GM19467 (cell line): Measurements from ENCODE around the gene FARP1.

Experiments
- ATAC-seq: cut with Tn5 transposase; IDR thresholded peaks from one replicate; pipeline ENCODE4 v1.9.1; 2021; ENCODE audit warnings: mild to moderate bottlenecking, moderate library complexity; ENCODE audit not compliant: unreplicated experiment

The FARP1 gene

GRCh38 chr13:98305670-98306069 is 162.8 kb downstream of the FARP1 start:
- ATAC-seq, result no peak

GRCh38 chr13:98307463-98308085 is 164.7 kb downstream of the FARP1 start:
- ATAC-seq, result no peak

DNA sequence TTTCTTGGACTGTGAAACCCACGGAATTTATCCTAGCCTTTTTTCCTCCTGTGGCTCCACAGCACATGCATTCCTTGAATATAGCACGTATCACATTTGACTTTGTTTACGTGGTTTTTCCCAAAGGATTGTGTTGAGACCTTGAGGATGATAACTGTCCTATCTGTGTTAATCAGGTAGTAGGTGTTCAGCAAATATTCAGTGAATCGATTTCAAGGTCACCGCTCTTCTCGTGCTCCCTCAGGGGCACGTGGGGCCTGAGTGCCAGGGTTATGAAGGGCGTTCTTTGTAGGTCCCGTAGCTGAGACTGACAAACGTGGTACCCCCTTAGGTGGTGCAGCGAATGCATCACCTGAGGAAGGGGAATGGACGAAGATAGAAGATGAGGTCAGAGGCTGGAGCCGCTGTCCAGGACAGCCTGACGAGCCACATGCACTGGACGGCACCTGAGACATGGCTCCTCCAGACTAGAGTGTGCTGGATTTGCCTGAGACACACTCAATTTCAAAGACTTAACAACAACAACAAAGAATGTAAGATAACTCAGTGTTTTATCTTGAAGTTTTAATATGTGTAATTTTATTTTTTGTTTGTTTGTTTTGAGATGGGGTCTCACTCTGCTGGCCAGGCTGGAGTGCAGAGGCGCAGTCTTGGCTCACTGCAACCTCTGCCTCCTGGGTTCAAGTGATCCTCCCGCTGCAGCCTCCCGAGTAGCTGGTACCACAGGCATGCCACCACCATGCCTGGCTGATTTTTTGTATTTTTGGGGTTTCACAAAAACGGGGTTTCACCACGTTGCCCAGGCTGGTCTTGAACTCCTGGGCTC is 165.4 kb downstream of the FARP1 start:
- no peak for ATAC-seq

DNA sequence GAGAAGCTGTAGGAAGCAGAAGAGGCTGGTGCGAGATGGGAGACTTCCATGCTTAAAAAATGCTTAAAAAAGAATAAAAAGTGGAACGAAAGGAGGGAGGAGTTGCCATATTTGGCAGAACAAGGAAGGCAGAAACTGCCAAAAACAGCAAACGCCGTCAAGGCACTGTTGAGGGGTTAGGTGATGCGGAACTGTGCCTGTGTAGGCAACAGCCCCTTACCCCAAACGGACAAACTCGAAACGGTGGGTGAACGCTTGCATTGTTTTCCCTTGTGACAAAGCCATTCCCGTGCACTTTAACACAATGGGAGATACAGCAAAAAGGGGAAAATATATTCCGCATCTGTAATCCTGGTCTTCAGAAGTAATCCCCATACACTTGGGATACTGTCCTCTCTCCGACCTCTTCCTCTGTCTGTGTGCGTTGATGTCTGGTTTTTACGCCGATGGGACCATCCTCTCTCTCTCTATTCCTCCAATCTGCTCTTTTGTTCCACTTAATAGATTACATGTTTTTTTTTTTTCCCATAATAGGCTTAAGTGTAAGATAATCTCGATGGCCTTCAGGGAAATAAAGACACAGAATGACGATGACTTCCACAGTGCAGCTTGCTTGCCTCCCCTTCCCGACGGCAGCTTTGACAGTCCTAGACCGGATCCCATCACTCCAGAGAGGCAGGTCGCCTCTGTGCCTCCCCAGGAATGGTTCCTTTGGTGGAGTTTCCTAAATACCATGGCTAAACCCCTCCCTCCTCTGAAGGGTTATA is 166.9 kb downstream of the FARP1 start:
- no peak for ATAC-seq

DNA sequence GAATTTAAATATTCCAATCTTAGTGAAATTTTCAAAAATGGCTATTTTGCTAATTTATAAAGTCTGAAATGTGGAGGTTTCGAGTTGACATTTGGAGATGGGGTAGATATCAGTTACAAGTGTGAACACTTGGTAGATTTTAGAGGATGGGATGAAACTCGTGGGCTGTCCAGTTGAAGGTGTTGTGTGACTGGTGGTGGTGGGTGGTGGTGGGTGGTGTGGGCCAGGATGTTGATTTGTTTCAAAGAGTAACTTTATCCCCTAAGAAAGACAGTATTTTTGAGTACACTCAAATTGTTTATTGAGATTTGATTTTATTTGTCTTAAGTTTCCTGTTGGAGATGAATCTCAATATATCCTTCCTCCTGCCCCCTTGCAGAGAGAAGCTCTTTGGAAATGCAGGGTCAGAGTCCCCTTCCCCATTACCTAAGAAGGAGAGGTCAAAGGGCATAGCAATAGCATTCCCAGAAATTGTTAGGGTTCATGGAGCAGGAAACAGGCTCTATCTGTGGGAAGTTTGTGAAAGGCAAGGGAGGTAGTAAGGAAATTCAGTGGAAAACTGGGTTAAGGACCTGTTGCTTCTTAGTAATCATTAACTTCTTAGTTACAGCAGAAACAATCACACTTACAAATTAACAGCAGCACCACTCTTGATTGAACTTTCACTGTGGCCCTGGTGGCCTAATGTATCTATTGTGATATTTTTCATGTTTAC is 167.7 kb downstream of the FARP1 start:
- ATAC-seq, result no peak

DNA sequence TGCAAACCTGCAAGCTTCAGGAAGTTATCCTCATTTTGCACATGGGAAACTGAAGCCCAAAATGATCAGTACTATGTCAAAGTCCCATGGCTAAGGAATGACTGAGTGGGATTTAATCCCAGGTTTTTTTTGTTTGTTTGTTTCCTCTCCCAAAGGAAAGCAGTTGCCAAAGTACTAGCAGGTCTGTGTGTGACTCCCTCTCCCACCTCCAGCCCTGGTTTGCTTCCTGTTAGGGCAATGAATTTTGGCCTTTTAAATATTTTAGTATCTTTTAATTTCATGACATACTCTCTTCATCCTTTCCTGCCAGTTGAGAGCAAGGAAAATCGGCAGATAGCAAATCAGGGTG is 168.3 kb downstream of the FARP1 start:
- no peak for ATAC-seq

DNA sequence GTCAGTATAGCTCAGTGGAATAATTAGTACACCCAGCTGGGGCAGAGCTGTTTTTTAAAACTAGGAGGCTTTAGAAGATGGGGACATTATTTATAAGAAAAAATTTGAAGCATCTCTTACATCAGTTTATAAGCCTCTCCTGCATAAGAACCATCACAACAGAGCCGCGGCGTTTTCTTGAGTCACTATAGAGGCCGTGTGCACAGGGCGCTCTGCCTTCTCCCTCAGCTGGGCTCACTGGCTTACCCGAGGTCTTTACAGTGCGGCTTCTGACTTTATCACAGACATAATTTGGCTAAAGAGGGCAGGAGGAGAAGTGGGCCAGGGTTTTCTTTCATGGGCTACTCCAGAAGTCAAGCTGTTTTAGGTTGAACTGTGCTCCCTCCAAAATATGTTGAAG is 169.7 kb downstream of the FARP1 start:
- ATAC-seq, result no peak

GRCh38 chr13:98313023-98313921 is 170.4 kb downstream of the FARP1 start:
- no peak for ATAC-seq

DNA sequence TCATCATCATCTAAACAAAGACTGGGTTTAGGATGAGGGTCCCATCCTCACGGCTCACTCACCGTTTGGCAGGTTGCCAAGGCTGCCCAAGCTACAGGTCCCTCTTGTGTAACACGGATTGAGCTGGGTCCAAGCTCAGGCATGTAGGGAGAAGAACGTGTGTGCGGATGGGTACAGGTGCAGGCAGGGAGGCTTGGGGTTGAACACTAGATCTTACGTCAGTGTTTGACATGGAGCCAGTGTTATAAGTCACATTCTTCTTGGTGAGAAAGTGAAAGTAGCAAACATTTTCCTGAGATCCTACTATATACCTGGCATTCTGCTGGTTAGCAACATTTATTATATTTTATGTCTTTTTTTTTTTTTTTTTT is 171.0 kb downstream of the FARP1 start:
- ATAC-seq, result no peak

DNA sequence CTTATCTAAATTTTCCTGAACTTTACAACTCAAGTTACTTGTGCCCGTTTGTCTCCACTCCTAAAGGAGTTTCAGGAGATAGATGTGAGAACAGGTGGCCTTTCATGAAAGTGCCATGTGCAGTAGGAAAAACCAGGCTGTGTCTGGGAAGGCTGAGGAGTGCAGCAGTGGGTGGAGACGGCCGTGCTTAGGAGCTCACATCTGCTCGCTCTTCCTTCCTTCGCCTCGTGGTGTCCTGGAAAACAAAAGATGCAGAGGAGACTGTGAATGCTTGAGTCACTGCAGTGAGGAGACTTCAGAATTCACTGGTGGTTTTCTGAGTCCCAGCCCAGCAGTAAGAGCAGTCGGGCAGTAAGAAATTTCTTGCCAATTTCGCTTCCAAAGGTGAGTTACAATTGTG is 172.6 kb downstream of the FARP1 start:
- no peak for ATAC-seq

GRCh38 chr13:98315902-98316301 is 173.0 kb downstream of the FARP1 start:
- ATAC-seq, result no peak

GRCh38 chr13:98317573-98318171 is 174.8 kb downstream of the FARP1 start:
- ATAC-seq, result no peak

- ATAC-seq, result no peak
Measured at GRCh38 chr13:98318263-98318878, 175.5 kb downstream of the FARP1 start.

DNA sequence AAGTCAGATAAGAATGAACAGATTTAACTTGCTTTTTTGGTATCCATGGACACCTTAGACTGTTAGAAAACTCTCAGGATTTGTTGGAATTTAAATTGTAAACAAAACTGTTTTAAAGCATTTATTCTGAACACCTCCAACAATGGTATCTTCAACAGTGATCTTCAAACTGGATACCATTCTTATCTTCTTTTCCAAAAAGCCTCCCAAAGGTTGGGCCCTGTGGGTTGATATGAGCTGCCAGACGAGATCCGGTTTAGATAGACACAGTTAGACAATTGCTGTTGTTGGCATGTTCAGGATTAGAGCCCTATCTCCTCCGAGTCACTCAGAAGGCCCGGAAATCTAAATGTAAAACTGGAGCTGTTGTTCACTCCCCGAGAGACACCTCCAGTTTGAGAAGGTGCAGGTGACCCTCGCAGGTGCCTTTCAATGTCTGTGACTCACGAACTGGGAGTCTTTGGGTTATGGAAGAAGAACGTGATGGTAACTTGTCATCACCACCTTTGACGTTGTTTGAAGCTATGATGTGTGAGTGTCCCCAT is 177.7 kb downstream of the FARP1 start:
- ATAC-seq, result no peak

DNA sequence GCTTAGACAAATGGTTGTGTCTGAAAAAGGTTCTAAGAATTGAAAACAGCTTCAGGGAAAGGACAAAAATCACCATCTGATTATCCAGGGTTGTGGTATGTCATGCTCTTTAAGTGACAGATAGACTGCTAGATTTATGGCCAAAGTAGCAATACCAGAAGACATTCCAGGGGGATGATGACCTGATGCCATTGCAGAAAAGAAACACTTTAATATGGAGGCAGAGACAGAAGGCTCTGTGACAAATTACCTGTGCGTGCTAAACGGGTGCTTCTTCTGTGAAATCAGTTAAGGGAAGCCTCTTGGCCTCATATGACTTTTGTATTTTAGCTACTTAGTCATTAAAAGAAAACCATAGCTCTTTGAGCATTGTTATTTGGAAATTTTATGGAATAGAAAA is 178.5 kb downstream of the FARP1 start:
- ATAC-seq, result no peak

GRCh38 chr13:98322091-98322718 is 179.3 kb downstream of the FARP1 start:
- no peak for ATAC-seq

- no peak for ATAC-seq
Measured at GRCh38 chr13:98324105-98324504, 181.2 kb downstream of the FARP1 start.

- ATAC-seq, result no peak
Measured at GRCh38 chr13:98325724-98326123, 182.8 kb downstream of the FARP1 start.

- ATAC-seq, result no peak
Measured at GRCh38 chr13:98326291-98326690, 183.4 kb downstream of the FARP1 start.
